ENCODE results near the gene PSME2. TPM values are rescaled to one million over a fixed set of nuclear protein-coding genes. Genes with fewer than 3 reads are reported as not detected.

PSME2 gene
- total and polyA plus RNA-seq, 2 experiments from 2014 or later, result 54.0 to 259 TPM

GRCh38 chr14:24183014-24183481 is 36.6 kb upstream of the PSME2 start:
- peaks cover 13% of the 10 kb centered on the region; the same call in 1 of the 2 replicates for H3K79me2 ChIP-seq (replicated peaks; ENCODE audit: insufficient read depth)
- Mint-ChIP-seq H3K9me3 (peaks cover 3% of the 10 kb centered on the region; the same call in 2 of the 3 replicates), H3K27ac (no peak overlapping the region), H3K4me1 (peaks cover 10% of the 10 kb centered on the region), H3K36me3 (ENCODE audit: low read depth) (peaks cover 85% of the 10 kb centered on the region), H3K4me3 (no peak overlapping the region; the same call in 2 of the 3 replicates), H3K27me3 (ENCODE audit: insufficient read depth, low read depth, poor library complexity) (peaks cover 33% of the 10 kb centered on the region)
- H3K36me3 ChIP-seq (ENCODE audit: insufficient read depth), result no peaks in the 10 kb centered on the region; the same call in 1 of the 2 replicates
- H3F3A ChIP-seq (replicated peaks; ENCODE audit: low read depth), result no peaks in the 10 kb centered on the region; the same call in 1 of the 2 replicates
- H2AFZ ChIP-seq, result no peak overlapping the region
- no peaks in the 10 kb centered on the region for H3K27me3 ChIP-seq (ENCODE audit: insufficient read depth)
- no peak overlapping the region for H3K4me3 ChIP-seq
- ATAC-seq (no peak), DNase-seq (ENCODE audit: low spot score) (no peak)
- H3K27ac ChIP-seq (ENCODE audit: low read depth), result no peak overlapping the region
- H3K4me2 ChIP-seq, result no peak overlapping the region
- TF ChIP-seq ZNF114 (CRISPR knock-in tag; IDR thresholded peaks at IDR 0.05) (no peak), ETS1 (IDR thresholded peaks at IDR 0.05) (no peak), STAT1 (IDR thresholded peaks at IDR 0.05; ENCODE audit: unreplicated experiment) (no peak), CREB1 (CRISPR knock-in tag; IDR thresholded peaks at IDR 0.05; ENCODE audit: low read depth) (no peak), CTCF (conservative IDR thresholded peaks at IDR 0.05; ENCODE audit: low read depth in 2 of 2) (no peak), JUNB (IDR thresholded peaks at IDR 0.05; ENCODE audit: unreplicated experiment) (no peak), REST (IDR thresholded peaks at IDR 0.05; ENCODE audit: unreplicated experiment) (no peak), ZNF331 (CRISPR knock-in tag; IDR thresholded peaks at IDR 0.05; ENCODE audit: low read depth) (no peak), EZH2phosphoT487 (IDR thresholded peaks at IDR 0.05; ENCODE audit: unreplicated experiment) (no peak), POLR2AphosphoS5 (IDR thresholded peaks at IDR 0.05; ENCODE audit: low read depth) (no peak), EZH2 (IDR thresholded peaks at IDR 0.05; ENCODE audit: low read depth, unreplicated experiment) (no peak), NANOG (IDR thresholded peaks at IDR 0.05; ENCODE audit: borderline replicate concordance) (no peak), ZNF462 (CRISPR knock-in tag; IDR thresholded peaks at IDR 0.05) (no peak)
- no peaks in the 10 kb centered on the region for H3K9me2 ChIP-seq (ENCODE audit: insufficient read depth)
- peaks cover 6% of the 10 kb centered on the region for H4K20me1 ChIP-seq (replicated peaks; ENCODE audit: insufficient read depth)
- H3K4me1 ChIP-seq (ENCODE audit: insufficient read depth), result peaks cover 4% of the 10 kb centered on the region; the same call in 1 of the 2 replicates
